Prostate gland (tissue), 2 donors: Measurements from ENCODE around the gene ARMC12. TPM values are rescaled to one million over a fixed set of nuclear protein-coding genes. Genes with fewer than 3 reads are reported as not detected.

ENCODE experiments used
- DNase-seq: peaks from one replicate; pipeline ENCODE4 v3.0.0-alpha.2; 2019; ENCODE audit warnings: low spot score
- H3K27ac ChIP-seq, 2 donors: fragments of 200-600 bp; sonication (generic); 2 replicates each; pipeline ENCODE4 v1.5.1; 2017 to 2019
- H3K27me3 ChIP-seq: fragments of 200-600 bp; sonication (generic); replicated peaks from 2 replicates; pipeline ENCODE4 v1.5.1; 2019; ENCODE audit not compliant: insufficient read depth
- H3K36me3 ChIP-seq, 2 donors: fragments of 200-600 bp; sonication (generic); 1 replicate in 1 of 2; 2 replicates in 1 of 2; pipeline versions ENCODE4 v1.5.1 to v1.8.1; 2017 to 2019
- H3K4me1 ChIP-seq: fragments of 200-600 bp; sonication (generic); replicated peaks from 2 replicates; pipeline ENCODE4 v1.5.1; 2019
- H3K4me3 ChIP-seq, 2 donors: fragments of 200-600 bp; sonication (generic); 2 replicates each; pipeline ENCODE4 v1.5.1; 2017 to 2019
- H3K9me3 ChIP-seq: fragments of 200-600 bp; sonication (generic); 2 replicates; pipeline ENCODE4 v1.5.1; 2017
- CTCF ChIP-seq, 4 experiments: fragments of 200-600 bp in 2 of 4; fragments of 450-650 bp in 2 of 4; sonication (generic) in 2 of 4; IDR thresholded peaks; 1 replicate in 3 of 4; 2 replicates in 1 of 4; pipeline ENCODE4 v1.5.1; 2016 to 2019; ENCODE audit warnings: antibody characterized with exemption in 4 of 4, mild to moderate bottlenecking in 2 of 4, moderate library complexity in 2 of 4
- POLR2A ChIP-seq: fragments of 450-650 bp; IDR thresholded peaks from one replicate; pipeline ENCODE4 v1.6.1; 2016; ENCODE audit warnings: antibody characterized with exemption, mild to moderate bottlenecking
- POLR2AphosphoS5 ChIP-seq: sonication (generic); formaldehyde crosslinking; IDR thresholded peaks from one replicate; pipeline ENCODE4 v1.6.1; 2017; ENCODE audit warnings: antibody characterized with exemption
- WGBS: methylation state at CpG from one replicate; pipeline ENCODE4 v1.1.5; 2018; 5-methylcytosine and 5-hydroxymethylcytosine counted together
- intact Hi-C: fragments of 100-400 bp; cut with DNase I; formaldehyde crosslinking; loops from one replicate; pipeline ENCODE4 v1.14.2; 2022
- total RNA-seq, 2 donors: library from RNA; depleted of rRNA; stranded (reverse); fragments of >200 nt; gene quantifications; one replicate each; pipeline ENCODE4 v1.1.0, GENCODE V29; 2016

ARMC12 gene
- total RNA-seq, 2 donors from 2014 or later: 1.7 to 4.4 TPM

GRCh38 chr6:35778437-35778836 lies 41.6 kb downstream of the ARMC12 start:
- H3K9me3 ChIP-seq: no peaks in the 10 kb centered on the region
- H3K27me3 ChIP-seq: no peaks in the 10 kb centered on the region
- H3K36me3 ChIP-seq: no peaks in the 10 kb centered on the region
- WGBS: 31% methylated on average over 2 of the region's 2 CpGs
- H3K27ac ChIP-seq: no peak overlapping the region
- DNase-seq: no peak
- H3K4me3 ChIP-seq: no peak overlapping the region
- TF ChIP-seq POLR2AphosphoS5 (no peak), CTCF (IDR thresholded peaks at IDR 0.05) (no peak), POLR2A (no peak)
- no peaks in the 10 kb centered on the region for H3K4me1 ChIP-seq
- intact Hi-C loops: no loop called here

GRCh38 chr6:35780719-35781118 lies 43.9 kb downstream of the ARMC12 start, which contains the start of gene CLPSL1:
Gene CLPSL1, plus strand, starts transcription at chr6:35781019. Its CDS starts 92 bp downstream, at chr6:35781111.
- DNase-seq: no peak
- Histone ChIP-seq H3K36me3 (no peaks in the 10 kb centered on the region), H3K4me3 (no peak within 1 kb of the TSS), H3K27me3 (no peaks in the 10 kb centered on the region), H3K27ac (no peak within 1 kb of the TSS), H3K9me3 (no peaks in the 10 kb centered on the region), H3K4me1 (no peaks in the 10 kb centered on the region)
- 89% methylated on average over 7 of the region's 7 CpGs for WGBS
- TF ChIP-seq POLR2AphosphoS5: no peak
- no peak for TF ChIP-seq CTCF (IDR thresholded peaks at IDR 0.05)
- no peak for TF ChIP-seq POLR2A
- intact Hi-C loops: no loop called here

GRCh38 chr6:35781290-35781689 lies 44.5 kb downstream of the ARMC12 start:
- Histone ChIP-seq H3K4me1 (no peaks in the 10 kb centered on the region), H3K4me3 (no peak overlapping the region), H3K36me3 (no peaks in the 10 kb centered on the region), H3K27me3 (no peaks in the 10 kb centered on the region), H3K9me3 (no peaks in the 10 kb centered on the region), H3K27ac (no peak overlapping the region)
- WGBS: 82% methylated on average over 2 of the region's 2 CpGs
- TF ChIP-seq POLR2A (no peak), POLR2AphosphoS5 (no peak)
- intact Hi-C loops: no loop called here
- no peak for DNase-seq

- no peak for DNase-seq
- TF ChIP-seq POLR2A (no peak), POLR2AphosphoS5 (no peak), CTCF (IDR thresholded peaks at IDR 0.05) (no peak)
- Histone ChIP-seq H3K27me3 (peaks cover 7% of the 10 kb centered on the region), H3K4me1 (no peaks in the 10 kb centered on the region), H3K9me3 (no peaks in the 10 kb centered on the region), H3K27ac (no peak overlapping the region), H3K4me3 (no peak overlapping the region), H3K36me3 (no peaks in the 10 kb centered on the region)
- WGBS: 40% methylated on average over 3 of the region's 3 CpGs
- intact Hi-C loops: no loop called here
Observed at GRCh38 chr6:35782424-35782823, 45.6 kb downstream of the ARMC12 start.

GRCh38 chr6:35784200-35784599 lies 47.4 kb downstream of the ARMC12 start:
- Histone ChIP-seq H3K4me3 (no peak overlapping the region), H3K4me1 (no peaks in the 10 kb centered on the region), H3K27ac (no peak overlapping the region), H3K9me3 (no peaks in the 10 kb centered on the region), H3K27me3 (peaks cover 16% of the 10 kb centered on the region), H3K36me3 (no peaks in the 10 kb centered on the region)
- TF ChIP-seq POLR2A: no peak
- TF ChIP-seq POLR2AphosphoS5: no peak
- TF ChIP-seq CTCF (IDR thresholded peaks at IDR 0.05): no peak
- intact Hi-C loops: no loop called here
- DNase-seq: no peak
- 67% methylated on average over 2 of the region's 2 CpGs for WGBS
